NCI-H1092 treated with DMSO at 0.1 percent for 48 hours (cell line): ENCODE results near the gene CCDC186.
A peak's percentile ranks its signal among the peaks of the same experiment; 100 is the strongest.
"Not testable (repeated sequence)": the region's sequence is repeated elsewhere in the genome, so short reads cannot be mapped to it uniquely, and the experiment has no call there.

Source experiments
- DNase-seq: peaks from one replicate; lab custom pipeline; 2025; lab: John Stamatoyannopoulos, UW

CCDC186 gene

DNA sequence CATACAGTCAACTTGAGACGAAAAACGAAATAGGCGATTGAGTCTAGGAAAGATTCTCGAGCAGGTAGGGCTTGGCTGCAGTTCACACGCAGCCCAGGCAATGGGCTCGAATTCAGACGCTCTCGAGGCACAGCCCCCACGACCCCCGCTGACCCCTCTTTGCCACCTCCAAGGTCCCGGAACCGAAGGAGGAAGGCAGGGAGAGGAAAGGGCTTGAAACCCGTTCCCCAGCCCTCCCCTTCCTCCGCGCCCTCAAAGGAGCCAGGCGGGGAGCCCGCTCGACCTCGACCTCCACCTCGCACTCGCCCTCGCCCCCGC is 441 bp downstream of the CCDC186 start:
- DNase-seq: peak; percentile 3

DNA sequence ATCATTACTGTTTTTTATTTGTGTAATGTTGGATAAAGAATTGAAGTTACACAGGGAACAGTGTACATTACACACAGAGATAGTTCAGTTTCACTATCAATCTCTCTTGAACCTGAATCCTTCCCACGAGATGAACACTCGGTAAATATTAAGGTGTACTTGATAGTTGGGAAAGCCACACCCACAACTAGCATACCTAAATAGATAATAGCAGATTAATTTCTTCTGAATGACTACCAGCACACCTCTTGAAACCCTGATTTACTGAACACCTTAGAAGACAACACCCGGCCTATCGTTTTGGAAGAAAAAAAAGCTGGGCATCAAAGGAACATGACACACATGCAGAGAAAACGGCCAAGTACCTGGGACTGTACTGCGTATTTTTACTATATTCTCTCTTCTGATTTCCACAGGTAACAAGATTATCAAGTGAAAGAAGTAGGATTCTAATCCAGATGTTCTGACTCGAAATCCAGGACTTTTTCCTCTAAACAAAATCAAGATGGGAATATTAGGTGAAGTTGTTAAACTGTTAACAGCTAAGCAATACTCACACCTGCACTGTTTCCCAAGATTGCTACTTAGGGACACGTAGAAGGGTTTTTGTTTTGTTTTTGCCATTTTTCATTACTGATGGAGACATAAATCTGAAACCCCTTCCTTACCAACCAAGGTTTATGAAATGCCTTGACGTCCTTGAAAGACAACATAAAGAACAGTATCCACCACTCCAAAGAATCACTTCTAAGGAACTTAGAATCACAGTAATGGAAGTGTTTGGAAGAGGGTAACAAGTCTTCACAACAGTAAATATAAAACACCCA is 1.0 kb downstream of the CCDC186 start:
- DNase-seq: no peak

GRCh38 chr10:114172216-114172615 is 1.8 kb downstream of the CCDC186 start:
- no peak for DNase-seq

DNA sequence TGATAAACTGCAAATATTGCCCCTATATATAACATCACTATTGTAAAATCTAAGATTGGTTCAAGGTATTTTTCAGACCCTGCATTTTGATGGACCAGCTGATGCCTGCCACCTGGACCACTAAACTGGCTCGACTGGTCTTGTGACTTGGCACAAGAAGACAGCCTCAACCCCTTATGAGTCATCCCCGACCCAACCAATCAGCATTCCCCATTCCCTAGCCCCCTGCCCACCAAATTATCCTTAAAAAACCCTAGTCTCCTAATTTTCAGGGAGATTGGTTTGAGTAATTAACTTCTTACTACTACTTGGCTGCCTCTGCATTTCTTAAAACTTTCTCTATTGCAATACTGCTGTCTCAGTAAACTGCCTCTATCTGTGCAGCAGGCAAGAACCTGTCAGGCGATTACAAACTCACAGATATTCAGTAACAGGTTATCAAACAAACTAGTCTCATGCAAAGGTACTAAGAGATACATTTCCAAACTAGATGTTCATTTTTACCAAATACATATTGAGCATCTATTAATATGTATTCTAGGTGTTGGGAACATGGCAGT is 5.5 kb downstream of the CCDC186 start:
- DNase-seq: no peak

- DNase-seq: no peak
These were observed 6.0 kb downstream of the CCDC186 start for GRCh38 chr10:114167985-114168384.

- no peak for DNase-seq
These were observed 7.5 kb downstream of the CCDC186 start for GRCh38 chr10:114166494-114166893.

DNA sequence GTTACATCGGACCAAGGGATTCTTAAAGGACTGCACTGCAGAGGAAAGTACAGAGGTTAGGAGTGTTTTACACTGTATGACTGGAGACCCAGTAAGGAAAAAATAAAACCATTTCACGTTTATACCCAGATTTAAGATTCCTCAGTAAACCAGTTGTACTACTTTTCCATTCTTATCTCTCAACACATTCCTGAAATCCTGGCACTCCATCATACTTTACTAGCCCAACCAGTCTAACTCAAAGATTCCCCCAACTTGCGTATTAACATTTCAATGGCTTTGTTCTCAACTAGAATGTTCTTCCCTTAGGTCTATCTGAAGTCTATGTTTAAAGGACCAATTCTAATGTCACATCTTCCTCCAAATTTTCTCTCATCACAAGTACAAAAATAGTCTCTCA is 8.0 kb downstream of the CCDC186 start:
- no peak for DNase-seq

DNA sequence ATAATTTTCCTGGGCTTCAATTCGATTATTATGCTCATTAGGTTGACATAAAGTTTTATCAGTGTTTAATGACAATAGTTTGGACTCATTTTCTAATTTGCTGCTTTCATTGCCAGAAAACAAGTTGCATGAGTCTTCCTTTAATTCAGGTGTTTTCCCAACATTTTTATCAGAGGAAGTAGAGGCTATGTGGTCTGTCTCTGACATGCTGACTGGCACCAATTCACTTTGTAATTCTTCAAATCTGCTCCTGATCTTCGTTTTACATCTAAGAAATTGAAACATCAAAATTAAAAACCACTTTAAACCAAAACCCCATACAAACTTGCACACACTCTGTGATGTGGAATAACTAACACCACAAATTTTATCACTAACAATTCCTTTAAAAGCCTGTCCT is 10.9 kb downstream of the CCDC186 start:
- DNase-seq: no peak

DNA sequence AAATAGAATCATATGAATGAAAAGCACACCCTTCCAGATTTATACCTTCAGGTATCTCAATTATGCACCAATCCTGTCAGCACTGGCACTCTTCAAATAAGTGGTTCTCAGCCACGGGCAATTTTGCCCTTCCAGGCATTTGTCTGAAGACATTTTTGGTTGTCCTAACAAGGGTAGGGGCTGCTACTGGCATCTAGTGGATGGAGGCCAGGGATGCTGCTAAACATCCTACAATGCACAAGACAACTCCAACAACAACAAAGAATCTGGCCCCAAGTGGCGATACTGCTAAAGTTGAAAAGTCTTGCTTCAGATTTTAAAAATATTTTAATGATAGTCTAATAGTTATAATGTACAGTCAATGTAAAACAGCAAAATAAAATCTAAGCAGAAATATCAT is 16.1 kb downstream of the CCDC186 start:
- DNase-seq: no peak

DNA sequence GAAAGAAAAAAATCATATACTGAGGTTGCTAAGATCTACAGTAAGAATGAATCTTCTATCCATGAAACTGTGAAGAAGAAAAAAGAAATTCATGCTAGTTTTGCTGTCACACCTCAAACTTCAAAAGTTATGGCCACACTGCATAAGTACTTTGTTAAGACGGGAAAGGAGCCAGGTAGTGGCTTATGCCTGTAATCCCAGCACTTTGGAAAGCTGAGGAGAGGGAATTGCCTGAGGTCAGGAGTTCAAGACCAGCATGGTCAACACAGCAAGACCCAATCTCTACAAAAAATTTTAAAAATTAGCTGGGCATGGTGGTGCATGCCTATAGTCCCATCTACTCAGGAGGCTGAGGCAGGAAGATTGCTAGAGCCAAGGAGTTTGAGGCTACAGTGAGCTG is 22.1 kb downstream of the CCDC186 start:
- DNase-seq: no peak

DNA sequence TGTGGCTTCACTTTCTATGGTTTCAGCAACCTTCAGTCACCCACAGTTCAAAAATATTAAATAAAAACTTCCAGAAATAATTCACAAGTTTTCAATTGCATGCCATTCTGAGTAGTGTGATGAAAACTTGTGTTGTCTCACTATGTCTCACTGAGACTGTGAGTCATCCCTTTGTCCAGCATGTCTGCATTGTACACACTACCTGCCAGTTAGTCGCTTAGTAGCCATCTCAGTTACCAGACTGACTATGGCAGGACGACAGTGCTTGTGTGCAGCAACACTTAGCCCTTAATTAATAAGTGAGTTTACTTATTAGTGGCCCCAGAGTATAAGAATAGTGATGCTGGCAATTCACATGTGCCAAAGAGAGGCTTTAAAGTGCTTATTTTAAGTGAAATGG is 22.5 kb downstream of the CCDC186 start:
- DNase-seq: no peak

- not testable (repeated sequence) for DNase-seq
These were observed 24.5 kb downstream of the CCDC186 start for GRCh38 chr10:114149476-114149875.

DNA sequence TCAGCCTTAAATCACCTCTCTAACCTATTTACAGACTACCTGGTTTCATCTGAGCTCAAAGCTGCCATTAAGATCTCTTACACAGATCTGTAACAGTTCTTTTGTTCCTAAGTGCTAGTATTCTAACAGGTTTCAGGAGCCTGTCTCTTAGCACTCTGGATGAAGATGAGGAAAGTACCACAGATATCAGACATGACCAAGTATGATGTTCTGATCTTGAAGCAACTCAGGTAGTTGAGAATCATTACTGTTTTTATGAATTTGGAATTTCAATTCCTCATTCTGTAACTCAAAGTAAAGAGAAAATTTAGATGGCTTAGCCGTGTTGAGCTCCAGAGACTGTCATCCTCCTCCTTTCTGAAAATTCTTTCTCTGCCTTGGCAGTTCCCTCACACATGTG is 30.8 kb downstream of the CCDC186 start:
- no peak for DNase-seq

GRCh38 chr10:114142018-114142417 is 32.0 kb downstream of the CCDC186 start:
- no peak for DNase-seq

DNA sequence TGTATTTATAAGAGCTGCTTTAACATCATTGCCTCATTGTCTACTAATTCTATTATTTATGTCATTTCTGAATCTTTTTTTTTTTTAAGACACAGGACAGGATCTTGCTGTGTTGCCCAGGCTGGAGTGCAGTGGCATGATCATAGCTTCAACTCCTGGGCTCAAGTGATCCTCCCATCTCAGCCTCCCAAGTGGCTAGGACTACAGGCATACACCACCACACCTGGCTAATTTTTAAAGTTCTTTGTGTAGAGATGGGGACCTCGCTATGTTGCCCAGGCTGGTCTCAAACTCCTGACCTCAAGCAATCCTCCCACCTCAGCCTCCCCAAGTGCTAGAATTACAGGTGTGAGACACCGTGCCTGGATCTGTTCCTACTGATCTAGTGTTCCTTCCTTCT is 33.2 kb downstream of the CCDC186 start:
- not testable (repeated sequence) for DNase-seq

DNA sequence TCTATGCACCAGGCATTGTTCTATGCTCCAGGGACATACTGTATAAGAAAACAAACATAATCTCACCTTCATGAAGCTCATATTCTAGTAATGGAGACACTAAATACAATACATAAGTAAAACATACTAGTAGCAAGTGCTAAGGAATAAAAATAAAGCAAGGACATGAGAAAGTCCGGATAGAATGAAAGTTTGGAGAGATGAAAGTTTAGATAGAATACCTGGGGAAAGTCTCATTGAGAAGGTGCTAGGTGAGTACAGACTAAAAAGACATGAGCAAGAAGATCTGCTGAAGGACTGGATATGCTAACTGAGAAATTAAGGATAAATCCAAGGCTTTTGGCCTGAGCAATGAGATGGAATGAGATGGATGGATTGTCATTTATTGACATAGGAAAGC is 34.0 kb downstream of the CCDC186 start:
- DNase-seq: no peak

GRCh38 chr10:114138581-114138980 is 35.4 kb downstream of the CCDC186 start:
- DNase-seq: no peak

GRCh38 chr10:114135476-114135875 is 38.5 kb downstream of the CCDC186 start:
- no peak for DNase-seq

GRCh38 chr10:114131094-114131493 is 42.9 kb downstream of the CCDC186 start:
- DNase-seq: no peak

- no peak for DNase-seq
These were observed 53.0 kb downstream of the CCDC186 start for GRCh38 chr10:114121031-114121430.

GRCh38 chr10:114118514-114118913 is 55.5 kb downstream of the CCDC186 start:
- no peak for DNase-seq

DNA sequence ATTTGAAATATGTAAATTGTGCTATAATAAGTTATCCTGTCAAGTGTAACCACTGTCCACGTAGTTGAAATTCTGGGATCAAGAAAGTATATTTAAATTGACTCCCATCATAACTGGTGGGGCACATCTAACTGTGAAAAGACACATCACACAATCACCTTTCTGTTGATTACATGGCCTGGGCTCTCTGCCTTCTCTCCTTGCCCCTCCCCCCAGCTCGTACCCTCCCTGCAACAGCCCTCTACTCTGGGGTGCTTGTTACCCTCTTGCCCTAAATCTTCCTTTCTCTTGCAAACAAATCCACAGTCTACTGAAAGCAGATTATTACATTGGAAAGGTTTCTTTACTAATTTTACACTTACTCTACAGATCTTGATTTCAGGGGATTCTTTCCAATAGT is 56.3 kb downstream of the CCDC186 start:
- no peak for DNase-seq

DNA sequence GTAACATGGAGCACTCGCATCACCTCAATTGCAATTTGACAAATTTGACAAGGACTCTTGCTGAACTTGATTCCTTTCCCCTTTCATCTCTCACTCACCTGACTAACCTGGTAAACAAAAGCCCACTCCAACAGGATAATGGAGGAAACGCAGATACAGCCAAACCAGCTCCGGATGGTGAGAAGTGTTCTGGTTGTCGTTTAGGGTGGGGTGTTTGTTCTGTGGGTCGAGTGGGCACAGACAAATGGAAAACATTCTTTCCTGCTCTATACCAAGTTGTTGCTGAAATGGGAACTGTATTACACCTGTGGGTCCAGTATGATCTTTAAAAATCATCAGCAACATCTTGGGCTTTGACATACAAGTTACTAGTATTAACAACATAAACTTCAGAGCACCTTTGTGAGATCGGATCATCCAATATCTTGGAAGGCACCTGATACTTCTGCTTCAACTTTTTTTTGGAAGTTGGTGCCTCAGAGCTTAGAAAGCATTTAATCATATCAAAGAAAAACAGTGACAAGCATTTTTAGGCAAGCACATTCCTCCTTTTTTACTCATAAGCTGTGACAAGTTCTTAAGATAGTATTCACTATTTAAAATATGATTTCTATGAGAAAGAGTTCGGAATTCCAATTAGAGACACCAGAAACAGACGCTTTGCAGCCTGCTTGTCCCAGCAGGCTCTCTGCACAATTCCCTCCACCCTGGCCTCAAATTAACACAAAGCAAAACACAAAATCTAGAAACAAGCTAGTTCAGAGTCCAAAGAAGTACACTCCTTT is 58.1 kb downstream of the CCDC186 start:
- no peak for DNase-seq
